Pancreas (tissue), 10 donors: ENCODE results near the gene C14orf119. TPM values are rescaled to one million over a fixed set of nuclear protein-coding genes. Genes with fewer than 3 reads are reported as not detected.

Experiments used
- ATAC-seq, 4 donors: fragments of 200-7000 bp; cut with Tn5 transposase; one replicate each; pipeline versions ENCODE4 v1.8.0 to v1.9.1; 2020; ENCODE audit warnings: mild to moderate bottlenecking in 4 of 4, moderate library complexity in 4 of 4
- DNase-seq, 6 donors: peaks; one replicate each; pipeline ENCODE4 v3.0.0-alpha.2; 2020
- FAIRE-seq: peaks from 2 replicates; lab custom pipeline; 2012; peaks lifted over from hg19 to GRCh38; lab: Jason Lieb, UNC
- H3K27ac ChIP-seq, 4 donors: fragments of 200-600 bp; sonication (generic); 1 replicate in 3 of 4; 2 replicates in 1 of 4; pipeline versions ENCODE4 v1.5.0 to v1.8.0; 2020
- H3K27me3 ChIP-seq, 4 donors: fragments of 200-600 bp; one replicate each; pipeline ENCODE4 v1.8.0; 2021
- H3K36me3 ChIP-seq, 3 donors: fragments of 200-600 bp; sonication (generic) in 1 of 3; one replicate each; pipeline versions ENCODE4 v1.5.0 to v1.8.0; 2020 to 2021
- H3K4me1 ChIP-seq, 3 donors: fragments of 200-600 bp; one replicate each; pipeline ENCODE4 v1.8.0; 2021
- H3K4me3 ChIP-seq, 4 donors: fragments of 200-600 bp; sonication (generic) in 2 of 4; one replicate each; pipeline versions ENCODE4 v1.5.0 to v1.8.0; 2020 to 2021
- H3K9me3 ChIP-seq, 4 donors: fragments of 200-600 bp; one replicate each; pipeline ENCODE4 v1.8.0; 2021
- WGBS, 2 donors: extraction: QIAGEN DNeasy Blood & Tissue Kit; methylation state at CpG; one replicate each; pipeline ENCODE4 v1.1.7; 2013; 5-methylcytosine and 5-hydroxymethylcytosine counted together
- intact Hi-C, 3 donors: fragments of 100-400 bp; cut with DNase I; formaldehyde crosslinking; loops; one replicate each; pipeline versions ENCODE4 v1.11.1 to v1.14.2; 2022
- polyA plus RNA-seq, 2 donors: library from polyadenylated mRNA; stranded (reverse); fragments of 200-250 nt; gene quantifications; one replicate each; pipeline ENCODE4 v1.2.3, GENCODE V29; 2013
- total RNA-seq, 6 donors: library from RNA; stranded (reverse); fragmentation: NEBNext Ultra II Directional in 4 of 6; extraction: Animal tissue kit (Norgen Biotek cat#: 25700) in 4 of 6; gene quantifications; one replicate each; pipeline versions ENCODE4 v1.2.1 to v1.2.4, GENCODE V29; 2021 to 2023
- TF ChIP-seq, protein P1 (sequence below), 4 donors: fragments of 200-600 bp; sonication (generic) in 3 of 4; IDR thresholded peaks; one replicate each; pipeline versions ENCODE4 v1.5.0 to v1.8.0; 2021; ENCODE audit warnings: antibody characterized with exemption in 4 of 4
- donor health status: healthy with polysubstance abuse.
- donor health status: DM: no; HTN: no; CAD: no; lungs with moderate emphysema.
- donor health status: DM: no; HTN: no; CAD: no.
- donor health status: control.
- donor health status: control.
- donor health status: Bipolar disorder and iron deficiency.
- donor health status: DM: yes; HTN: yes; CAD: no.
- donor health status: DM: no; HTN: no; CAD: no.
- donor health status: DM: no; HTN: no; CAD: no.
- donor health status: DM: yes; HTN: yes; CAD: no.

Gene C14orf119
- total and polyA plus RNA-seq, 8 donors, result 7.5 to 22.7 (median 13.6) TPM

DNA sequence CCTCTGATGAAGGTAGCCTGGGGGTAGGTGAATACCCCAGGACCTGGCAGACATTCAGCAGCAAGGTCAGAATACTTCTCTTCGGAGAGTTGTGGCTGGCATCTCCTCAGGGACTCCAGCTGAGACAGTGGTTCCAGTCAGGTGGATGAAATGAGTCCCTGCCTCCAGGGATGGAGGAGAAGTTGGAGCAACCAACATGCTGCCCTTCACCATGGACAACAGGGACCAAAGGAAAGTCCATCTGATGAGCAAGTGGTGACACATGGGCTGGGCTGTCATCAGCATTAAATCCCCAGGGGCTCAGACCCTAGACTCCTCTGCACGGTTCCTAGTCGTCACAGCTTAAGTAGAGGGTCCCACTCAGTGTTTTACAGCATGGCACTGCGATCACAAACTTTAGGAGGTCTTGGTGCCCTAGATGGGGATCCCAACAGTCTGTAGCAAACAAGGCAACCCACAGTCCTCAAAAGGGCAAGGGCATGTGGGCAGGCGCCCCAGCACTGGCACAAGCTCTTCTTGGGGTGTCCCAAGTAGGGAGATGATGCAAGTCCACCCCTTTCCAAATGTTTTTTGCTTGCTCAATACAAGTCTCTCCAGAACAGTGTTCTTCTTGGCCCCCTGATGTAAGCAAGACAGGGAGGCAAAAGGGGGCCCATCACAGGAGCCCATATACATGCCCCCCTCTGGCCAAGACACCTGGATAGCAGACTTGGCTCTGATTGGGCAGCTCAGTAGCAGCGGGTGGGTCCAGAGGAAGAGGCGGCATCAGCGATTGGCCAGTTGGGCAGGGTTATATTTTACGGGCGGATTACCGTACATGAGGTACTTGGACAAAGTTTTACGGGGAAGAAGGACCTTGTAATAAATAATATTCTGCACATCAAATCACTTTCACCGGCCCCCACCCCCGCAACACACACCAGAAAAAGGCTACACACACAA lies 27.2 kb upstream of the C14orf119 start:
- Histone ChIP-seq H3K27me3 (no peaks in the 10 kb centered on the region), H3K4me3 (no peak overlapping the region), H3K9me3 (no peaks in the 10 kb centered on the region), H3K4me1 (peaks cover 15 to 23% (median 19%) of the 10 kb centered on the region in 3 donors), H3K27ac (no peak overlapping the region), H3K36me3 (peaks cover 4 to 53% (median 30%) of the 10 kb centered on the region in 3 donors)
- DNase-seq, result peak in 1 of 6 donors; percentile 30
- TF ChIP-seq, protein P1, sequence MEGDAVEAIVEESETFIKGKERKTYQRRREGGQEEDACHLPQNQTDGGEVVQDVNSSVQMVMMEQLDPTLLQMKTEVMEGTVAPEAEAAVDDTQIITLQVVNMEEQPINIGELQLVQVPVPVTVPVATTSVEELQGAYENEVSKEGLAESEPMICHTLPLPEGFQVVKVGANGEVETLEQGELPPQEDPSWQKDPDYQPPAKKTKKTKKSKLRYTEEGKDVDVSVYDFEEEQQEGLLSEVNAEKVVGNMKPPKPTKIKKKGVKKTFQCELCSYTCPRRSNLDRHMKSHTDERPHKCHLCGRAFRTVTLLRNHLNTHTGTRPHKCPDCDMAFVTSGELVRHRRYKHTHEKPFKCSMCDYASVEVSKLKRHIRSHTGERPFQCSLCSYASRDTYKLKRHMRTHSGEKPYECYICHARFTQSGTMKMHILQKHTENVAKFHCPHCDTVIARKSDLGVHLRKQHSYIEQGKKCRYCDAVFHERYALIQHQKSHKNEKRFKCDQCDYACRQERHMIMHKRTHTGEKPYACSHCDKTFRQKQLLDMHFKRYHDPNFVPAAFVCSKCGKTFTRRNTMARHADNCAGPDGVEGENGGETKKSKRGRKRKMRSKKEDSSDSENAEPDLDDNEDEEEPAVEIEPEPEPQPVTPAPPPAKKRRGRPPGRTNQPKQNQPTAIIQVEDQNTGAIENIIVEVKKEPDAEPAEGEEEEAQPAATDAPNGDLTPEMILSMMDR (IDR thresholded peaks at IDR 0.05), result no peak
- no peak for ATAC-seq
- 70 to 72% methylated on average over 14 of the region's 14 CpGs for WGBS, 2 donors
- no peak for FAIRE-seq
- intact Hi-C loops, result loop anchor here in 1 of 3 donors (5.0 kb wide), 1 partner anchor 44 kb away; no protein-coding TSS in a partner anchor

DNA sequence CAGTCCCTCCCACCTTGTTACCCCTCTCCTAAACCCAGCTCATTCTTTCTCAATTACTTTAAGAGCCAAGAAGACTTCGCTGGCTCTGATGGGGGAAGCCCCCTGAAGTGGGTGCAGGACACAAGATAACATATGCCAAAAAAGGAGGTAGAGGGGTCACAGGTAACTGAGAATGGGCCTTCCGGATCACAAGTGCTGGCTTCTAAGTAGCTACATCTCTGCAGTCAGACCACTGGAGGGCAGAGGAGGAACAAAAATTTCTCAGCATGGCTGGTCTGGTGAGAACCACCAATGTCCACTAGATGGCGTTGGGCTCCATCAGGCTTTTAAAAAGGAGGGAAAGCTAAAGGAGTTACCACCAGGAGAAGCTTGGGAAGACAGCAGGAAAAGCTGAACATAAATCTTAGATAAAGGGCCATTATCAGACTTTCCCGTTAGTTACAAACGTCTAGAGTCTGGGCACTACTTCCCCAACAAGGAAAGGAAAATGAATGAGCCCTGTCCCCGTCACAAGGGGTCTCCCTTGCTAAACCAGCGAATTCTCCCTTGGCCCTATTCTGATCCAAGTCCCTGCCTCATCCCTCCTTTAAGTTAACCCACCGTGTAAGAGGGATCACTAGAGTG lies 26.4 kb upstream of the C14orf119 start:
- Histone ChIP-seq H3K27ac (no peak overlapping the region), H3K9me3 (no peaks in the 10 kb centered on the region), H3K27me3 (no peaks in the 10 kb centered on the region), H3K4me3 (no peak overlapping the region), H3K4me1 (peaks cover 16 to 23% (median 19%) of the 10 kb centered on the region in 3 donors), H3K36me3 (peaks cover 3 to 46% (median 23%) of the 10 kb centered on the region in 3 donors)
- WGBS, 2 donors, result 27 to 28% methylated on average over 8 of the region's 8 CpGs
- intact Hi-C loops, result loop anchor here in 1 of 3 donors (5.0 kb wide), 1 partner anchor 43 kb away; no protein-coding TSS in a partner anchor
- ATAC-seq (peak; percentile 72 to 87 (median 81)), FAIRE-seq (no peak), DNase-seq (peak in 4 of 6 donors; percentile 75 to 90 (median 78))
- TF ChIP-seq, protein P1 (IDR thresholded peaks at IDR 0.05), result peak; percentile 94 to 98 (median 96)

DNA sequence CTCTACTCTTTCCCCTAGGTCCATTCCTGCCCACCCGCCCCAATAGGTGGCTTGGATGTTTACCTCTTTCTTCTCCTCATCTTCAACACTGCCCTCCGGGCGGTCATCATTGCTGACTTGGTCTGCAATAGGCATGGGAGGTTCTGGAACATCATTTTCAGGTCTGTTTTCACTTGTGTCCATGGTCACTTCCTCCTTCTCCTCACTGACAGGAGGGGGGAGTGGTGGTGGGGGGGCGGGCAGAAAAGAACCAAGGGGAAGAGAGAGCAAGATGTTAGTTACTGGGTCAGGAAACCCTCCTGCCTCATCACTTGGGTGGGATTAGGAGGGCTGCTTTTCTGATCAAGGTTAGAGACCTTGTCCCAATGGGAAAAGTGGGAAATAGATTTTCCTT lies 25.9 kb upstream of the C14orf119 start:
- Histone ChIP-seq H3K4me1 (peaks cover 16 to 23% (median 19%) of the 10 kb centered on the region in 3 donors), H3K36me3 (peaks cover 3 to 44% (median 19%) of the 10 kb centered on the region in 3 donors), H3K9me3 (no peaks in the 10 kb centered on the region), H3K27ac (no peak overlapping the region), H3K27me3 (no peaks in the 10 kb centered on the region), H3K4me3 (no peak overlapping the region)
- intact Hi-C loops, result loop anchor here in 1 of 3 donors (5.0 kb wide), 1 partner anchor 43 kb away; no protein-coding TSS in a partner anchor
- 85 to 87% methylated on average over 4 of the region's 4 CpGs for WGBS, 2 donors
- no peak for ATAC-seq
- TF ChIP-seq, protein P1 (IDR thresholded peaks at IDR 0.05), result no peak
- no peak for FAIRE-seq
- DNase-seq, result no peak

DNA sequence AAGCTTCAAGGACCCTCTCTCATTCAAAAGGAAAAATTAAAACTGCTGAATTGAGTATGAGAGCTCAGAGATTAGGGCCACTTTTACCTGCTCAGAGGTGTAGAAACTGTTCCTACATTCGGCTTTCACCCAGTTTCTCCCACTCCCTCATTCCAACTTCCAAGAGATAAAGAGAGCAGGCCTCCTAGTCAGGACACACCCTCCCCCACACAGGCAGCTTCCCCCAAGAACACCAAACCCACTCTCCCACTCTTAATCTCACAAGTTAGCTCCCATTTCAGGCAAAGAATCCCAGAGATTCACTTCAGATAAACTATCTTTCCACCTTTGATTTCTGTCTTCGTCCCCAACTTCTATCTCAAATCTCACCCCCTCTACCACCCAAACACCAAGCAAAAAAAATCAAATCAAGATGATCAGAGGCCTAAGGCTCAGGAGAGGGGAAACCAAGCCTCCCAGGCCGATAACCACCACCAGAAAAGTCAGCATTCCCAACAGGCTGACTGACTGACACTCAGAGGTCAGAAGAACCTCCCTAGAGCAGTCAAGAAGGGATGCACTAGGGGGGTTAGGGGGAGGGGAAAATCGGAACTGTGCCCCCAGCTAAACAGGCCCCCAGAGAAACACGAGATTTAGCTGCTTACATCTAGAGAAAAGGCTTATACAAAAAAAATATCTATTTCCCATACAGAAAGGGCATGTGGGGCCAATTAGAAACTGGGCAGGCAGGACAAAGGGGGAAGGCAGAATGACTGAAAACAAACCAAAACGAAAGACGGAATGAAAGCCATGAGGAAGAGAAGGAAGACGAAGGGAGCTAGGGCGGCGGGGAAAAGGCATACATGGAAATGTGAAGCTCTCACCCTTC lies 24.8 kb upstream of the C14orf119 start:
- peaks cover 3 to 42% (median 14%) of the 10 kb centered on the region in 3 donors for H3K36me3 ChIP-seq
- TF ChIP-seq, protein P1 (IDR thresholded peaks at IDR 0.05), result no peak
- DNase-seq (peak in 1 of 6 donors; percentile 11), ATAC-seq (no peak), FAIRE-seq (no peak)
- H3K4me3 ChIP-seq, result peak overlapping the region in 3 of 4 donors; percentile 32 to 63 (median 38)
- intact Hi-C loops, result no loop called here
- WGBS, 2 donors, result 9 to 12% methylated on average over 10 of the region's 10 CpGs
- no peaks in the 10 kb centered on the region for H3K9me3 ChIP-seq
- no peaks in the 10 kb centered on the region for H3K27me3 ChIP-seq
- peaks cover 16 to 23% (median 19%) of the 10 kb centered on the region in 3 donors for H3K4me1 ChIP-seq
- H3K27ac ChIP-seq, result peak overlapping the region in 3 of 4 donors; percentile 35 to 75 (median 69)
